GM12801 (cell line): ENCODE results near the gene IFI27L1.

Experiments used
- TF ChIP-seq, protein P1 (sequence below): IDR thresholded peaks from one replicate; pipeline ENCODE4 v1.5.1; 2011; ENCODE audit warnings: control low read depth; ENCODE audit not compliant: insufficient read length; ENCODE audit errors: extremely low read depth

The IFI27L1 gene

DNA sequence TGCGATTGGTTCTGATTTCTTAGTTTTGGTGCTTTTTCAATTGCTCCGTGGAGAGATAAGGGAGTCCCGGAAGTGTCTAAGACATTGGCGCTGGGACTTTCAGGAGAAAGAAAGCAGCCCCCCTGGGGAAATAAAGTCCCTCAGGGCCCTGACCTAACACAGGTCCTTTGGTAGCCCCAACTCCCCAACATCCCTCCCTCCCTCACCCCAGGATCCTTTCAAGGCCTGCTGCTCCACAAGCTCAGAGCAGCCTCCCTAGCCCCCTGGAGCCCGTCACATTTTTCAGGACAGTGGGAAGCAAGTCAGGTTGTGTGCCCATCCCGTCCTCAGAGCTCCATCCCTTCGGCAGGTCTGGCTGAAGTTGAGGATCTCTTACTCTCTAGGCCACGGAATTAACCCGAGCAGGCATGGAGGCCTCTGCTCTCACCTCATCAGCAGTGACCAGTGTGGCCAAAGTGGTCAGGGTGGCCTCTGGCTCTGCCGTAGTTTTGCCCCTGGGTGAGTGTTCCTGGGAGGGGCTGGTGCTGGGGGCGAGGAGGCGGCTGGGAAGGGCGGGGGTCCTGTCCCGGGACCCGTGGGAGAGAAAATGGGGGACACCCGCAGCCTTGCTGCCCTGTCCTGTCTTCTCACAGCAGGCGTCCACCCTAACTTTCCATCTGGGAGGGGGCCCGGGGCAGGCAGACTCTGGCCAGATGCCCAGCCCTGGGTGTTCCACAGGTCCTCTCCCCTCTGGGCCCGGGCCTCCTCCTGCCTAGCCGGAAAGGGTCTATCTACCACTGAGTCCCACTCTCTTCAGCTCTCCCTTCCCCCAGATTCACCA is 30.4 kb downstream of the IFI27L1 start:
- TF ChIP-seq, protein P1, sequence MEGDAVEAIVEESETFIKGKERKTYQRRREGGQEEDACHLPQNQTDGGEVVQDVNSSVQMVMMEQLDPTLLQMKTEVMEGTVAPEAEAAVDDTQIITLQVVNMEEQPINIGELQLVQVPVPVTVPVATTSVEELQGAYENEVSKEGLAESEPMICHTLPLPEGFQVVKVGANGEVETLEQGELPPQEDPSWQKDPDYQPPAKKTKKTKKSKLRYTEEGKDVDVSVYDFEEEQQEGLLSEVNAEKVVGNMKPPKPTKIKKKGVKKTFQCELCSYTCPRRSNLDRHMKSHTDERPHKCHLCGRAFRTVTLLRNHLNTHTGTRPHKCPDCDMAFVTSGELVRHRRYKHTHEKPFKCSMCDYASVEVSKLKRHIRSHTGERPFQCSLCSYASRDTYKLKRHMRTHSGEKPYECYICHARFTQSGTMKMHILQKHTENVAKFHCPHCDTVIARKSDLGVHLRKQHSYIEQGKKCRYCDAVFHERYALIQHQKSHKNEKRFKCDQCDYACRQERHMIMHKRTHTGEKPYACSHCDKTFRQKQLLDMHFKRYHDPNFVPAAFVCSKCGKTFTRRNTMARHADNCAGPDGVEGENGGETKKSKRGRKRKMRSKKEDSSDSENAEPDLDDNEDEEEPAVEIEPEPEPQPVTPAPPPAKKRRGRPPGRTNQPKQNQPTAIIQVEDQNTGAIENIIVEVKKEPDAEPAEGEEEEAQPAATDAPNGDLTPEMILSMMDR, result no peak

- TF ChIP-seq, protein P1, result no peak
Measured at GRCh38 chr14:94112513-94113063, 31.5 kb downstream of the IFI27L1 start.

DNA sequence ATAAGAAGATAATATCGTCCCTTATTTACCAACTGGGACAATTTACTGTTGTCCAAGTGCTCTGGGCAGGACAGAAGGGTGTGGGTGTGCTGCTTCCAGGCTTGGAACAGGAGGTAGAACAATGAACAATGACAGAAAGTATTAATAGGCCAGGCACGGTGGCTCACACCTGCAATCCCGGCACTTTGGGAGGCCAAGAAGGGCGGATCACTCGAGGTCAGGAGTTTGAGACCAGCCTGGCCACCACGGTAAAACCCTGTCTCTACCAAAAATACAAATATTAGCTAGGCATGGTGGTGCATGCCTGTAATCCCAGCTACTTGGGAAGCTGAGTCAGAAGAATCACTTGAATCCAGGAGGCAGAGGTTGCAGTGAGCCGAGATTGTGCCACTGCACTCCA is 32.0 kb downstream of the IFI27L1 start:
- TF ChIP-seq, protein P1, result no peak

- TF ChIP-seq, protein P1, result no peak
Measured at GRCh38 chr14:94113490-94113889, 32.4 kb downstream of the IFI27L1 start.

DNA sequence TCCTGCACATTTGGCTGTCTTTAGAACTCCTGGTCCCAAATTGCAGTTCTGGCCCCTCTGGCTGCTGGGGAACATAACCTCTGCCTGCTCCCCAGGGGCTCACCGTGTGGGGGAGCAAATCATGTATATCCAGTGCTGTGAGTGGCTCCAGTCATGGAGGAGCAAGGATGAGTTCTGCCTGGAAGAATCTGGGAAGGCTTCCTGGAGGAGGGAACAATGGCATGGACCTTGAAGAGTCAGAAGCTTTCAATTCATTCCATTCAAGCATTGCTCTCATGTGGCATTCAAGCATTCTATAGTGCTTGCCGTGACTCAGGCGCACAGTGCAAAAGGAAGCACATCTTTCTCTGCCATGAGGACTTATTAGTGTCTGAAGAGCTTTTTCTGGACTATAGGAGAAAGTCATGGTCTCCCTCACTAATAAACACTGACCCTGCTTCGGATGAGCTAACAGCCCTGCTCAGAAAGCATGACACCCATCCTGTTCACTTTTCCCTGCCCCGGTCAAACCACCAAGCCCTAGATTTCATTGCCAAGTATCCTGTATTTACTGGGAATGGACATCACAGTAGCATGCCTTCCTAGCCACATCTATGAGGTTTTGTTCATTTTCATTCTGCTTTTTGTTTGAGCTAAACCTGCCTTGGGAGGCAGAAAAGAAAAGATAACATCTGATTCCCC is 32.9 kb downstream of the IFI27L1 start:
- TF ChIP-seq, protein P1, result no peak

- TF ChIP-seq, protein P1, result no peak
Measured at GRCh38 chr14:94114589-94115057, 33.5 kb downstream of the IFI27L1 start.

DNA sequence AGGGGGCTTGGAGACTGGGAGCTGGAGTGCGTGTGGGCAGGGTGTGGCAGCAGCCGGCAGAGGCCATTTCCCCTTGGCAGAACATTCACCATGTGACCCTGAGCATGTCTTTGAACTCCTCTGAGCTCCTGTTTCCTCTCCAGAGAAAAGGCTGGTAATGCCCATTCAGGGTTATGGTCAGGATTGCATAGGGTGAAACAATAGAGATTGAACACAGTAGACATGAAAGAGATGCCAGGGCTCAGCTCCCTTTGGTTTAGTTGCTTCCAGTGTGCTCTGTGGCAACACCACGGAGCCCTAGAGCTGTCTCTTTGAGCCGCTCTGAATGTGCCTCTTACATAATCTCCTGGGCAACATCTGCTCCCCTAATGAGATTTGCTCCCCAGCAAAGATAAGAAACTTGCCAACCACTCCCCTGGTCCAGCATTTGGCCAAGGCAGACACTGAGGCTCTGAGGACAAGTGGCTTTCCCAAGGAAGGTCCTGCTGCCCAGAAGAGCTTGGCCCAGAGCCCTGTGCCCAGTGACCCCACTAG is 34.0 kb downstream of the IFI27L1 start:
- TF ChIP-seq, protein P1, result no peak
